Astrocyte of the hippocampus (primary cell): ENCODE measurements around the gene HIGD1C.
"Not testable (repeated sequence)": the region's sequence is repeated elsewhere in the genome, so short reads cannot be mapped to it uniquely, and the experiment has no call there.

ENCODE experiments used
- DNase-seq: peaks from one replicate; pipeline ENCODE4 v3.0.0; 2011; ENCODE audit warnings: low read depth, low spot score

HIGD1C gene

DNA sequence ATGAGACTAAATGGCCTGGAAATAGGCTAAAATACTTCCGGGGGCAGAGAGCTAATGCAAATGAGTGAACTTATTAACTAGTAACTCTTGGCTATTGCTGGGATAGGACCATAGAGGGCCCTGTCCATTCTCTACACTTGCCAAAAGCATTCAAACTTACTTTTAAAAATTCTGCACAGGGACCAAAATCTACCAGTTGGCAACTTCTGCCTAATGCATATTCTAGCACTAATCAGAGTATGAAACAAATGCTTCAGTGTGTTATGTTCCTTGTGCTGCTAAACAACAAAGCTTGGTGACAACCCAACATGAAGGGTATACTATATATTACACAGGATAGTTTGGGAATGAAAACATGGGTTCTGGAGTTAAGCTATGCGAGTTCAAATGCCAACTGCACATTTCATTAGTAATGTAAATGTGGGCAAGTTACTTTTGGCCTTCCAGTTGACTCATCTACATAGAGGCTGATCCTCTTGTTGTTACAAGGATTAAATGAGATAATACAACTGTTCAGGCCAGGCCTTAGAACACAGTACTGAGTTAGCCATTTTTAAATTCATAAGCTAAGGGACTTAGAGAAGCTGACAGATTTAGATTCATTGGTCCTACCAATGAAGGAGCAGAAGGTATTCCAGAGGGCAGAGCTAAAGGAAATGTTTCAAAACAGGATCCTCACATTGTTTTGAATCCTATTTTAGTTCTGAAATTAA lies 32.4 kb downstream of the HIGD1C start:
- no peak for DNase-seq

DNA sequence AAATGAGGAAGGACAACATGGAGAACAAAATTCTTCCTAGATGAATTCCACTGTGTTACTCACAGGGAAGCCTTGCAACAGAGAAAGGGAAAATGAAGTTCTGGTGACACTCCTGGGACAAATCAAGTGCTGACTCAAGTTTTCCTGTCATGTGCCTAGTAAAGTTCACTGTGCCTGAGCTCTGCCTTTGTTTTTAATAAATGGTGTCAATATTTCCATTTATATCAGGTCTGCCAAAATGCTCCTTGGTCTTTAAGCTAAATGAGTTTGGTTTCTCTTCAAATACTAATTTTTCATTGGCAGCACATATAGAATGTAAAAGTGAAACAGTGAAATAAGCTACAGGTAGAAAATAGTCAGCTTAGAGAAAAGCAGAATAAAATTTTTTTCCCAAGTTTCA lies 33.0 kb downstream of the HIGD1C start:
- peak; percentile 66 for DNase-seq

DNA sequence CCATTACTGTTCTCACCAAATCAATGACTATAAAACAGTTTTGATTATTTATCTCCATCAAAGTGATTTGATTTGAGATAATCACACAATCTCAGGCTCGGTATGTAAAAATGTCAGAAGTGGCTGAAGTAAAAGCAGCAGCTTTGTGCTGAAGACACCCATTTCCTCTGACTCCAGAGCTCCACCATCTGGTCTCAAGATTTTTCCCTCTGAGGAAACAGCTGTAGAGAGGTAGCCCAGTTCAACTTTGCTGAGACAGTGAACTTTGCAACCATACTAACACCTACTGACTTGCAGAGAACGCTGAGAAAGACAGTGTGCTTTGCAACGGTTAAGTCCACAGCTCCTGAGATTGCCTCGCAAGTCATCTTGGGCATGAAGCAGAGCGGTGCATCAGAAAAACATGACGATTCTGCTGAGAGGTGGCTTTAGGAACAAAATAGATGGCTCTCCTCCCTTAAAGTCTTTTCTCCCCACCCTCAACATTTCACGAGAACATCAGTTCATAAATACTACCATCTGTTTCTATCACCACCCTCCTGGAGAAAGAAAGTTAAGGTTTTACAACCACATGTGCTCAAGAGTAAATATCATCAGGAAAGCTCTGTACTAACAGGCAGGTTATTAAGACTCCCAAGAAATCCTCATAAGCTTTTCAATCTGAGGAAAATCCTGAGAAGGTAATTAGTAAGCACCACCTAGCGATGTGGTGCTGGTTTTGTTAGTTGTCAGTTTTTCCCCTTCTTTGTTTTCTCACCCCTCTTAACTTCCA lies 34.8 kb downstream of the HIGD1C start:
- DNase-seq = peak; percentile 73

DNA sequence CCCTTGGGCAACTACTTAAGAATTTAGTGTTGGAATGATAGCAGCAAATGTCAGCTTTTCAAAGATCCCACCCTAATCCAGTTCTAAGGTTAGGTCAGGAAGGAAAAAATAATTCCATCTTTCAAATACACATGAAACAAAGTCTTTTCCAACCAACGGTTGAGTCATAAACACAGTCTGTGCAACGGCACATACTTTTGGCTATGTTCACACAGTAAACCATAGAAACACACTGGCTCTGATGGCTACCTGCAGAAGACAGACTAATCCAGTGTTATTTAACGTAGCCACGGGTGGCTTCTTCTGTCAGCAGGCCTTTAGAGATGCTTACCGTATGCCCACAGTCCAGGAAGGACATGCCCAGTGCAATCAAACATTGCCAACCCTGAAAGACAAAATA lies 35.7 kb downstream of the HIGD1C start:
- no peak for DNase-seq

DNA sequence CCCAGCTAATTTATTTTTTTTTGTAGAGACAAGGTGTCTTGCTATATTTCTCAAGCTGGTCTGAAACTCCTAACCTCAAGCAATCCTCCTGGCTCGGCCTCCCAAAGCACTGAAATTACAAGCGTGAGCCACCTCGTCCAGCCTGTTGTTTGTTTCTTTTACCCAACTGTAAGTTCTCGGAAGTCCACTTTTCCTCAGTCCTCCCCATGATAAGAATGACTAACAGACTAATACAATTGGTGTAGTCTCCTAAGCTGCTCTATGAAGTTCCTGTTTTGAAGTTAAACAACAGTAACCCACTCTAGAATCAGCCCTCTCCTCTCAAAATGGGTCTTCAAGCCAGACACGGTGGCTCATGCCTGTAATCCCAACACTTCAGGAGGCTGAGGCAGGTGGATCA lies 36.5 kb downstream of the HIGD1C start:
- no peak for DNase-seq

DNA sequence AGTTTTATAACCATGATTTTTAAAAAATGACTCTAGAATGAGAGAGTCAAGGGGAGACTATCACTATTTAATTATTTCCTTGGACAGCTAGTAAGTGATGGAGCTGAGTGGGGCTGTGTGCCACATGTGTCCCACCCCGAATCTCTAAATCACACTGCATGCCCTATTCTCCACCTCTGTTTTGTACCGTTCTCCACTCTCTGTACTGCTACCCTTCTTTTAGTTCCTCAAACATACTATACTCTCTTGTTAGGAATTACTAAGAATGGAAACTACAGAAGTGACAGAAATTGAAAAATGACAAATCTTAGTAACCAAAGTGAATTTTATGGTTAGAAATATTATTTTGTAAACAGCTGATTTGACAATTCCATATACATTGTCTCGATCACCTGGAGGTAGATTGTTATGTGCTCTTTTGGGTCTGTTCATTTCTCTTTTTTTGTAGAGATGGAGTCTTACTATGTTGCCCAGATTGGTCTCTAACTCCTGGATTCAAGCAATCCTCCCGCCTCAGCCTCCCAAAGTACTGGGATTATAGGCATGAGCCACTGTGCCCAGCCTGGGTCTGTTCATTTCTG lies 37.9 kb downstream of the HIGD1C start:
- DNase-seq = no peak

DNA sequence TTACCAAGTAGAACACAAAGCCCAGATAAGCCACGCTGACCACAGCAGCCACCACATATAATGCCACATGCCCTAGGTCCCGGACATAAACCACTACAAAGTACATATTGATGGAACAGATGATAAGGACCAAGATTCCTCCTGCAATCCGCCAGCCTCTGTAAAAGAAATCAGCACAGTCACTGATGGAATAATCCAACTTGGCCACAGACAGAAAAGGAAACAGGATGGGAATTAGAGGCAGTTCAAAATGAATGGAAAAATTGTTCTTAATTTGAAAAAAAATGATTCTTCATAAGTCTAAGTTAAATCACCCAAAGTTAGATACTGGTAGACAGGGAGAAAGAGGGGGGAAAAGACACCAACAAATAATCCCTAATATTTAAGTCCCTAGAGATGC lies 38.4 kb downstream of the HIGD1C start:
- no peak for DNase-seq

DNA sequence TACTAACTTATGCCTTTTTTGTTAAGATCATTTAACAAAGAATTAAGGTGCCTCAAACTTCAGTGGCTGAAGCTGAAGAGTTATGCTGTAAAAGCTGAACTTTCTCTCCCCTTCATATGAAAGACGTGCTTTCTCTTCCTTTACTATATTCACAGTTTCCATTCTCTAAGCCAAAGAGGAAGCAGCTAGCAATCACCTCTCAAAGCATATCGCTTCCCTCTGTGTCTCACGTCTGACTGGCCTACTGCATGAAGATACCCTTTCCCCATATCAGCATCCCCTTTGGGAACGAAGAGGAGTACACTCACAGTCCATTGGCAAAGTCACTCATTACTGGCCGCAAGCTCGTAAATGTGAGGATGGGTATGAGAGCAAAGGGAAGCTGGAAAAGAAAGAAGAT lies 38.9 kb downstream of the HIGD1C start:
- DNase-seq = no peak

DNA sequence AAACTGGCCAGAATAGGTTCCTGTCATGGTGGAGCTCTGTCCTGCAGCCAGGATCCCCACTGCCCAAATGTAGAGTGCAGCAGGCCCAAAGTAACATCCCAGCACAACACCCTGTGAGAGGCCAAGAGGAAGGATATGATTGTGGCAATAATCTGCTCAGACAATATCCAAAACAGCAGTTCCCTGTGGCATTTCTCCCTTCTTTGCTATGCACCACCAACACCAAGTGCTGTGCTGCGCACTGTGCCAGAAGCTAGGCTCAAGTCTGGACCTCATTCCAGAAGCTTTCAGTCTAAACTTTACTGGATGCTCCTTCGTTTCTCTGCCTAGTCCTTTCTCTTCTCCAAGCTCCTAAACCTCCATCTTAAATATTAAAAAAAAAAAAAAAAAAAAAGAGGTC lies 40.5 kb downstream of the HIGD1C start:
- peak; percentile 53 for DNase-seq

DNA sequence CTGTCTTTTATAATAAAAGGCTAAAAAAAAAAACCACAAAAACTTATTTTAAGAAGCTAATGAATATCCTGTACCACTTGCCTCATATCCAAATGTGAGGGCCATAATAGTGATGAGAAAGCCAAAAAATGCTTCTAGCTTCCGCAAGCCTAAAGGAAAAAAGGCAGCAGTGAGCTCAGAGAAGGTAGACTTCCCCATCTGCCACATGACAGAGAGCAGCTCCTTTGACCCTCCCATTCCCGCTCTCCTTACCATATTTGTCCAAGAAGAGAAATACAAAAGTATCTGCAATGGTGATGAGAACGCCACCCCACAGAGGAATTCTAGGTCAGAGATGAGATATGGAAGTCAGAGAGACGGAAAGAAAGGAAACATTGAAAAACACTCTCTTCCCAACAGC lies 46.7 kb downstream of the HIGD1C start:
- DNase-seq = no peak

DNA sequence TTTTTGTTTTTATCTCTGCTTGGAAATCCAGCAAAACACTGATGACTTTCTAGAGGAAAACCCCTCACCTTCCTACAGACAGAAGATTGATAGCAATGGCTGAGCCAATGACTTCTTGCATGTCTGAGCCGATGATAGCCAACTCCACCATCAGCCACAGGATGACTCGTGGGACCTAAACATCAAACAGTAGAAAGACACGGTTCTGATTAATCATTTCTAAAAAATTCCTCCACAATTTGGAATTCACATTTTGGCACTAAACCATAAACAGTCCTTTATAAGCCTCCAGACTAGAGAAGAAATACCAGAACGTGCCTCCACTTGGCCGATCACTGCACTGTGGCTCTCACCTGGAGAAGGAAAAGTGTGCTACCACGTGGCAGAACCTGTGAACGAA lies 47.9 kb downstream of the HIGD1C start:
- DNase-seq = no peak

DNA sequence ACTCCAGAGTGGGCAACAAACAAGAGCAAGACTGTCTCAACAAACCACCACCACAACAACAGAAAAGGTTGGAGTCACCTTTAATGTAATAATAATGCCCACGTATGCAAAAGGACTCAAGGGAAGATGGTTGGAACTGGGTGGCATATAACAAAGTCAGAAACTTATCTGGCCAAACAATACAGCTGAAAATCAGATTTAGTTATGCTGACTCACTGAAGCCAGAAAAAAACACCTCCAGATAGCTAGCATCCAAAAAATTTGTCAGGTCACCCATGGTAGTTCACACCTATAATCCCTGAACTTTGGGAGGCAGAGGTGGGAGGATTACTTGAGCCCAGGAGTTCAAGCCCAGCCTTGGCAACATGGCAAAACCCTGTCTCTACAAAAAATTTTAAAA lies 49.5 kb downstream of the HIGD1C start:
- DNase-seq = no peak

DNA sequence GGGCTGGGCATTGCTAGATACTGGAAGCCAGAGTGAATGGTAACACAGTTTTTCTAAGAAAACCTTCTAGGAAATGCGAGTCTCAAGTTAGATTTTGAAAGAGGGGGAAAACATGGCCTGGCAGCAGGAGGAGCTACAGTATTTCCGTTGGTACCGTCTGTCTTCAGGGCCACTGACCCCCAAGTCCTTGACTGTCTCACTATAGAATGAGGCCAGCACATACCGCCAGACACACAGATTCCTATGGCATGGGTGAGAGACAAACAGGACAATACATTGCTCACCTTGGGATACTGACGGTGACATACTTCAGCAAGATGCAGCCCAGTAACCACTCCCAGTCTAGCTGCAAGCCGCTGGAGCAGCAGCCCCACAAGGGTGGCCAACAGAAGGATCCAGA lies 52.2 kb downstream of the HIGD1C start:
- DNase-seq = no peak

DNA sequence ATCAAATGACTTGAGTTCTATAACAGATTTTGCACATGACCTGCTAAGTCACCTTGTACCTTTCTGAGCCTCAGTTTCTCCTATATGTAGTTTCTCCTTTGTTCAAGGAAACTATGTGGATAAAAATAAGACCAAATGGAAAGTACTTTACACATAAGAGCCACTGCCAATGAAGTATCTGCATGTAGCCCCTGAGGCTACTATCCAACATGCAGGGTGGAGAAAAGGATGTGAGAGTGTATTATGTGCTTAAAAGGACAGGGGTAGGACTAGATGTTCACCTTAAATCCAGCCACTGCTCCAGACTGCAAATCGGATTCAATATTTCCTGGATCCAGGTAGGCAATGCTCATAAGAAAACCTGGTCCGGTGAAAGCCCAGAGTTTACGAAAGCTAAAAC lies 52.7 kb downstream of the HIGD1C start:
- no peak for DNase-seq

DNA sequence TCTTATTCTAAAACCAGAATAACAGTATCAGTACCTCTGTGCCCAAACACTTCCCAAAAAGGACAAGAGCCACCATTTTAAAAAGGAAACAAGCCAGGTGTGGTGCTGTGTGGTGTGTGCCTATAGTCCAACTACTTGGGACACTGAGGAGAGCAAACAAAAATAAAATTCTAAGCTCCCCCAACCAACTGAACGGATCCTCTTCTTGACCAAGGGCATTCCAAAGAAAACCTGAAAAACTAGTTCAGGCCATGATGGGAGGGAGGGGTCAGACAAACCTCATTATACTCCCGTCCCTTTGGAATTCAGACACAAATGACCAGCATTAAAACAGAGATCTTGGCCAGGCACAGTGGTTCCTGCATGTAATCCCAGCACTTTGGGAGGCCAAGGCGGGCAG lies 53.3 kb downstream of the HIGD1C start:
- DNase-seq = no peak

DNA sequence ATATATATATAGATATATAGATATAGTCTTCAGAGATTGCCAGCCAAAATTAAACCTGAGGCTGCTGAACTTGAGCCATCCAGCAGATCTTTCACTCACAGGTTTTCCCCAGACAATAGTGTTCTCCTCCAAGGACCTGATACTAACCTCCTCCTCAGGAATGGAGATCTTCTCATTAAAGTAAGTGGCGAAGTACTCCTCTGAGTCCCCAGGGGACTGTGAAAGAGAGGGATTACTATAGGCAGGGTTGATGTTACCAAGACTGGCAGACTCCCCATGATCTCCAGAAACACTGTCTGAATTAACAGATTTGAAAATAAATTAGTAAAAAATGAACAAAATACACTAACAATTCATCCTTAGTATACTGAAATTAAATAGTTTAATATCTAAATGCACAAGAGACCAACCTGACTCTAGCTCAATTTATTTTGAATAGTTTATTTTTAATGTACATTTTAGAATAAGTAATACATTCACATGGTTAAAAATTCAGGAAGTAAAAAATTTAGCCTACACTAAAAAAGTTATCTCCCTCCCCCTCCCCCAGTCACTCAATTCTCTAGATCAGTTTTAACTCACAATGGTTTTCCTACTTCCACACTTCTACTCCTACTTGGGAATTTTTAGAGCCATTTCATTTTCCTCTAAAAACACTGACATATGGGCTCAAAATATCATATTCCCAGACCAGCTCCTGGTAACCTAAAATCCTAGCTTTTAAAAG lies 56.1 kb downstream of the HIGD1C start:
- no peak for DNase-seq

DNA sequence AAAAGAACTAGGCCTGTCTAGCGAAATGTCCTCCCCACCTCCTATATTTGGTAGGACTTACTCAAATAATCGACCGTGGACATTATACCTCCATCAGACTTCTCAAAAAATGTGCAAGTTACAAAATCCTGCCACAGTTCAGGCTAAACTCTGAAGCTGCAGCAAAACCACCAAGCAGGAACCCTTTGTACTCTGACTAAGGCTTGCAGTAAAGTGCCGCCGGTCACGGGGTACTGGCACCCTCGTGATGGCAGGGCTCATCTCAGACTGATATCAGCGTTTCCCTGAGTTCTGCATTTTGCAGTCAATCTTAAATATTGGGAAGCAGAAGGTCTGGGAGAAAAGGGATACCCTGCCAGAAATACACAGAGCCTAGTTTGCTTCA lies 56.7 kb downstream of the HIGD1C start:
- peak; percentile 71 for DNase-seq

DNA sequence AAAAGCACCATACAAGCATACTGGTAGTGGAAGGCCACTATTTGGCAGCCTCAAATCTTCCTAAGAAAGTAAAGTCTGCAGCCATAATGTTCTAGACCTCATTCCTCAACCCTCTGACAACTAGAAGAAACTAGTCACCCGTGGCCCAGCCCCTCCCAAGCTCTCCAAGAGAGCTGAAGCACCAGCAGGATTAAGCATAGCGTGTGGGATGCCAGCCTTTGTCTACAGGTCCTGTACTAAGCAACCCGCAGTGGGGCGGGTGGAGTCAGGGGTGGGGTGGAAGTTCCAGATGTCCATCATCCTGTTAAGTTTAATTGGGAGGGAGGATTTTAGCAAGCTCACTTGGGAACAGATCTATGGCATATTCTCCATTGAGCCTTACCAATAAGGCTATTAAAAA lies 59.6 kb downstream of the HIGD1C start:
- peak; percentile 55 for DNase-seq

DNA sequence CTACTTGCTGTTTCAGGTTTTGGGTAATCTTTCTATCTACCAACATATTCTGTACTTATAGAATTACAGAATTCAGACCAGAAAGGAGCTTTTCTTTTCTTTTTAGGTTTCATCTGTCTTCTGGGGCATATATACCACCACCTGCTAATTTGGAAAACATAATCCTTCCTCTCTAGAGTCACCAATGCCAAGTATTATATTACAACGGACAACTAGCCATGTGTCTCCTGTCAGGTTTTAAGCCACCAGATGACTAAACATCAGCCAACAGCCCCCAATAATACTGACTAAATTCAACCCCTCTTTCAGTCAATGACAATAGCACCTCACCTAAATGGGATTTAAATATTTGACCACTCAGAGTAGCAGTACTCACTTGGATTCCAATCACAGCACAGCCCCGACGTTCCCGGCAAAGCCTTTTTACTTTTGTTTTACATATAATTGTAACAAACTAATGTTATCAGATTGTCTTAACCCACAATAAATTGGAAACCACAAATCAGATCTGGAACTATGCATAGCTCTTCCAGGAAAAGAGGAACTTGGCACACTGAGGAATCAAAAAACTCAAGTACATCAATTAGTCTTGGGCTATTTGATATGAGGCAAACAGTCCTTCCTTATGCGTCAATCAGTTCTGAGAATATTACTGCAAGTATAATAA lies 60.4 kb downstream of the HIGD1C start:
- no peak for DNase-seq

DNA sequence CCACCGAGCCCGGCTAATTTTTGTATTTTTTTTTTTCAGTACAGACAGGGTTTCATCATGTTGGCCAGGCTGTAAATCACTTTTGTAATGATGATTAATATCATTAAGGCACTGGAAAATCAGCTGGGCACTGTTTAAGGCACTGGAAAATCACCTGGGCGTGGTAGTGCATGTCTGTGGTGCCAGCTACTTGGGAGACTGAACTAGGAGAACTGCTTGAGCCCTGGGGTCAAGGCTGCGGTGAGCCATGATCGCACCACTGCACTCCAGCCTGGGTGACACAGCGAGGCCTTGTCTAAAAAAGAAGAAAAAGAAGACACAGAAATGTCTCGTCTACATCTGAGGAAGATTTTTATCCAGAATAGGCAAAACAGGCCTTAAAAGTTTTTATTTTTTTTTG lies 61.1 kb downstream of the HIGD1C start:
- no peak for DNase-seq

DNA sequence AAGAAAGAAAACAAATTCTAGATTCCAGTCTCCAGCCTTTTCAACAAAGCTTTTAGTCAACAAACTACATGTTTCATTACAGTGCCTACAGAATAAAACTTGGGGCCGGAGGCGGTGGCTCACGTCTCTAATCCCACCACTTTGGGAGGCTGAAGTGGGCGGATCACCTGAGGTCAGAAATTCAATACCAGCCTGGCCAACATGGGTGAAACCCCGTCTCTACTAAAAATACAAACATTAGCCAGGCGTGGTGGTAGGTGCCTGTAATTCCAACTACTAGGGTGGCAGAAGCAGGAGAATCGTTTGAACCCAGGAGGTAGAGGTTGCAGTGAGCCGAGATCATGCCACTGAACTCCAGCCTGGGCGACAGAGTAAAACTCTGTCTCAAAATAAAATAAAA lies 62.1 kb downstream of the HIGD1C start:
- DNase-seq = not testable (repeated sequence)

DNA sequence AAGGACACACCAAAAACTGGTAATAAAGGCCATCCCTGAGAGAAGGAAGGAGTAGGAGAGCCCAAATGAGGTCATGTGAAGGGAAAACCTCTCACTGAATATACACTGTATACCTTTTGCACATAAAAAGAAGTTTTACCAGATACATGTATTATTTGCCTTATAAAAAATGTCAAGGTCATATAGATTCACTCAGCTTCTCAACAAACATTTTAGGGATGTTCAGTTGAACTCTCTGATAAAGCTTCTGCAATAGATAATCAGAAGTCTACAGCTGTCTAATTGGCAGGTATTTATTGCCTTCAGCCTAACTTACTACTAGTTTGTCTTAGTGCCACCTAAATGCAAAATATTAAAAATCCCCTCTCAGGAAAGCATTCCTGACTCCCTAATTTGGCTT lies 65.1 kb downstream of the HIGD1C start:
- DNase-seq = no peak
